ENCODE results near the gene ZBTB7A. TPM values are rescaled to one million over a fixed set of nuclear protein-coding genes. Genes with fewer than 3 reads are reported as not detected.

ZBTB7A gene
- total and polyA plus RNA-seq, 10 of the 15 experiments (the other 5 are each of a cell fraction or from before 2014, with no cell fraction given) = 0.26 to 42.4 (median 4.5) TPM

- TF ChIP-seq PRDM15 (CRISPR knock-in tag; IDR thresholded peaks at IDR 0.05) (no peak), NFIC (IDR thresholded peaks at IDR 0.05; ENCODE audit: low read depth, low read length) (peak; percentile 54; the same call in 1 of the 2 replicates), BACH1 (IDR thresholded peaks at IDR 0.05; ENCODE audit: borderline replicate concordance) (no peak), NR2F1 (conservative IDR thresholded peaks at IDR 0.05) (no peak), IRF5 (IDR thresholded peaks at IDR 0.05; ENCODE audit: borderline replicate concordance) (no peak), ESRRA (IDR thresholded peaks at IDR 0.05; ENCODE audit: low read length) (no peak), TCF7 (IDR thresholded peaks at IDR 0.05; ENCODE audit: borderline replicate concordance) (no peak), ZZZ3 (IDR thresholded peaks at IDR 0.05; ENCODE audit: control insufficient read depth, insufficient read length, low read depth) (no peak), SMC3 (IDR thresholded peaks at IDR 0.05; ENCODE audit: borderline replicate concordance, low read length) (no peak), HDGF (IDR thresholded peaks at IDR 0.05) (peak; percentile 94), BMI1 (IDR thresholded peaks at IDR 0.05; ENCODE audit: borderline replicate concordance) (no peak), RAD51 (IDR thresholded peaks at IDR 0.05) (no peak), PAX8 (IDR thresholded peaks at IDR 0.05) (no peak), EZH2 (IDR thresholded peaks at IDR 0.05; ENCODE audit: borderline replicate concordance, control insufficient read depth, low read depth, low read length) (no peak), PBX3 (IDR thresholded peaks at IDR 0.05; ENCODE audit: insufficient replicate concordance, low read depth, low read length) (peak; percentile 0), KLF5 (IDR thresholded peaks at IDR 0.05; ENCODE audit: partially characterized antibody) (no peak), ZNF24 (IDR thresholded peaks at IDR 0.05) (no peak), POLR2A (IDR thresholded peaks at IDR 0.05; ENCODE audit: low read depth, low read length) (peak; percentile 76), EP300 (IDR thresholded peaks at IDR 0.05; ENCODE audit: borderline replicate concordance in 1 of 2, control insufficient read depth in 1 of 2, low read depth in 2 of 2, low read length in 2 of 2) (no peak), TCF3 (IDR thresholded peaks at IDR 0.05; ENCODE audit: borderline replicate concordance, insufficient read depth, low read depth, low read length) (peak; percentile 78)
Observed at GRCh38 chr19:4053423-4054324, 13.0 kb downstream of the ZBTB7A start (continued).

Measured in GM12878 (cell line).